Activated CD4-positive, alpha-beta T cell treated with anti-CD3 and anti-CD28 coated beads, Interleukin-2, amount 50 U/mL, for 24 hours (primary cell): ENCODE data around the gene BTRC.

ENCODE experiments used
- DNase-seq, 2 donors: peaks; one replicate each; pipeline ENCODE4 v3.0.0-alpha.2; 2020; ENCODE audit warnings: low read depth in 1 of 2, low spot score in 1 of 2

Gene BTRC

GRCh38 chr10:101513733-101514132 is 159.8 kb downstream of the BTRC start:
- DNase-seq = no peak

GRCh38 chr10:101525848-101526247 is 171.9 kb downstream of the BTRC start:
- no peak for DNase-seq

- no peak for DNase-seq
Observed at GRCh38 chr10:101529207-101529606, 175.2 kb downstream of the BTRC start.

GRCh38 chr10:101529725-101530553 is 176.0 kb downstream of the BTRC start:
- no peak for DNase-seq

GRCh38 chr10:101535949-101536348 is 182.0 kb downstream of the BTRC start:
- DNase-seq = no peak

GRCh38 chr10:101536800-101537199 is 182.8 kb downstream of the BTRC start:
- no peak for DNase-seq

- no peak for DNase-seq
Observed at GRCh38 chr10:101538446-101538845, 184.5 kb downstream of the BTRC start.

GRCh38 chr10:101545898-101546297 is 191.9 kb downstream of the BTRC start:
- DNase-seq = no peak

GRCh38 chr10:101550965-101551364 is 197.0 kb downstream of the BTRC start:
- DNase-seq = no peak

GRCh38 chr10:101552442-101552841 is 198.5 kb downstream of the BTRC start:
- no peak for DNase-seq

GRCh38 chr10:101557541-101557940 is 203.6 kb downstream of the BTRC start:
- DNase-seq = no peak

GRCh38 chr10:101558204-101558603 is 204.2 kb downstream of the BTRC start:
- DNase-seq = no peak

- DNase-seq = no peak
Observed at GRCh38 chr10:101558671-101559595, 205.0 kb downstream of the BTRC start.

- DNase-seq = no peak
Observed at GRCh38 chr10:101559596-101560297, 205.8 kb downstream of the BTRC start.

GRCh38 chr10:101560298-101561067 is 206.5 kb downstream of the BTRC start:
- DNase-seq = no peak

GRCh38 chr10:101561068-101561915 is 207.3 kb downstream of the BTRC start:
- no peak for DNase-seq

- DNase-seq = no peak
Observed at GRCh38 chr10:101562231-101562630, 208.3 kb downstream of the BTRC start.

- no peak for DNase-seq
Observed at GRCh38 chr10:101563007-101563406, 209.0 kb downstream of the BTRC start.

GRCh38 chr10:101563497-101564040 is 209.6 kb downstream of the BTRC start:
- no peak for DNase-seq
